Measurements from ENCODE around the gene AKAP8L. TPM values are rescaled to one million over a fixed set of nuclear protein-coding genes. Genes with fewer than 3 reads are reported as not detected.
"Not testable (repeated sequence)": the region's sequence is repeated elsewhere in the genome, so short reads cannot be mapped to it uniquely, and the experiment has no call there.

The AKAP8L gene
- total and polyA plus RNA-seq, 2 experiments from 2014 or later, result 88.7 to 155 TPM

- no peak for DNase-seq (ENCODE audit: low spot score)
- H3K79me2 ChIP-seq, result no peaks in the 10 kb centered on the region
- no peaks in the 10 kb centered on the region for H3K9me3 ChIP-seq (ENCODE audit: low read depth)
- no peaks in the 10 kb centered on the region for H3K27me3 ChIP-seq
- no peak overlapping the region for H3K4me3 ChIP-seq
- H3K36me3 ChIP-seq (replicated peaks; ENCODE audit: insufficient read depth, low read depth), result no peaks in the 10 kb centered on the region
- no peaks in the 10 kb centered on the region for H3K4me1 ChIP-seq (ENCODE audit: insufficient read depth)
- no peak overlapping the region for H3K4me2 ChIP-seq
- TF ChIP-seq, protein P1, sequence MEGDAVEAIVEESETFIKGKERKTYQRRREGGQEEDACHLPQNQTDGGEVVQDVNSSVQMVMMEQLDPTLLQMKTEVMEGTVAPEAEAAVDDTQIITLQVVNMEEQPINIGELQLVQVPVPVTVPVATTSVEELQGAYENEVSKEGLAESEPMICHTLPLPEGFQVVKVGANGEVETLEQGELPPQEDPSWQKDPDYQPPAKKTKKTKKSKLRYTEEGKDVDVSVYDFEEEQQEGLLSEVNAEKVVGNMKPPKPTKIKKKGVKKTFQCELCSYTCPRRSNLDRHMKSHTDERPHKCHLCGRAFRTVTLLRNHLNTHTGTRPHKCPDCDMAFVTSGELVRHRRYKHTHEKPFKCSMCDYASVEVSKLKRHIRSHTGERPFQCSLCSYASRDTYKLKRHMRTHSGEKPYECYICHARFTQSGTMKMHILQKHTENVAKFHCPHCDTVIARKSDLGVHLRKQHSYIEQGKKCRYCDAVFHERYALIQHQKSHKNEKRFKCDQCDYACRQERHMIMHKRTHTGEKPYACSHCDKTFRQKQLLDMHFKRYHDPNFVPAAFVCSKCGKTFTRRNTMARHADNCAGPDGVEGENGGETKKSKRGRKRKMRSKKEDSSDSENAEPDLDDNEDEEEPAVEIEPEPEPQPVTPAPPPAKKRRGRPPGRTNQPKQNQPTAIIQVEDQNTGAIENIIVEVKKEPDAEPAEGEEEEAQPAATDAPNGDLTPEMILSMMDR (IDR thresholded peaks at IDR 0.05; ENCODE audit: poor library complexity), result no peak
- TF ChIP-seq EZH2 (IDR thresholded peaks at IDR 0.05; ENCODE audit: borderline replicate concordance) (no peak), EZH2phosphoT487 (IDR thresholded peaks at IDR 0.05; ENCODE audit: low read depth, severe bottlenecking, unreplicated experiment) (no peak)
- H4K20me1 ChIP-seq (ENCODE audit: insufficient read depth, poor library complexity, severe bottlenecking), result no peaks in the 10 kb centered on the region
- 97% methylated on average over 4 of the region's 4 CpGs for WGBS (ENCODE audit: low lambda C conversion rate, missing lambda C conversion rate)
- no peak overlapping the region for H3K27ac ChIP-seq
- H3K9me2 ChIP-seq (replicated peaks; ENCODE audit: insufficient read depth), result no peaks in the 10 kb centered on the region
- H2AFZ ChIP-seq, result no peak overlapping the region
These were observed 64.9 kb downstream of the AKAP8L start for GRCh38 chr19:15353908-15354307.

GRCh38 chr19:15352535-15352934 lies 66.3 kb downstream of the AKAP8L start:
- H3K9me3 ChIP-seq (ENCODE audit: low read depth); H3K27ac ChIP-seq; H4K20me1 ChIP-seq (ENCODE audit: insufficient read depth, poor library complexity, severe bottlenecking); H3K79me2 ChIP-seq; DNase-seq (ENCODE audit: low spot score); H3K4me2 ChIP-seq; H3K9me2 ChIP-seq (replicated peaks; ENCODE audit: insufficient read depth); H3K27me3 ChIP-seq; H3K4me1 ChIP-seq (ENCODE audit: insufficient read depth); H2AFZ ChIP-seq; H3K4me3 ChIP-seq; H3K36me3 ChIP-seq (replicated peaks; ENCODE audit: insufficient read depth, low read depth): not testable (repeated sequence)
- 94% methylated on average over 8 of the region's 8 CpGs for WGBS (ENCODE audit: low lambda C conversion rate, missing lambda C conversion rate)

DNA sequence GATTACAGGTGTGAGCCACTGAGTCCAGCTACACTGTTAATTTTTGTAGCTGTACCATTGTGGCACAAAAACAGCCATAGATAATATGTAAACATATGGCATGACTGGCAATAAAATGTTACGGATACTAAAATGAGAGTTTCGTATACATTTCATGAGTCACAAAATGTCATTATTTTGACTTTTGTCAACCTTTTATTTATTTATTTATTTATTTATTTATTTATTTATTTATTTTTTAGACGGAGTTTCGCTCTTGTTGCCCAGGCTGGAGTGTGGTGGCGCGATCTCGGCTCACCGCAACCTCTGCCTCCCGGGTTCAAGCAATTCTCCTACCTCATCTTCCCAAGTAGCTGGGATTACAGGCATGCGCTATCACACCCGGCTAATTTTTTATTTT lies 77.5 kb downstream of the AKAP8L start:
- H3K9me3 ChIP-seq (ENCODE audit: low read depth), result not testable (repeated sequence)

DNA sequence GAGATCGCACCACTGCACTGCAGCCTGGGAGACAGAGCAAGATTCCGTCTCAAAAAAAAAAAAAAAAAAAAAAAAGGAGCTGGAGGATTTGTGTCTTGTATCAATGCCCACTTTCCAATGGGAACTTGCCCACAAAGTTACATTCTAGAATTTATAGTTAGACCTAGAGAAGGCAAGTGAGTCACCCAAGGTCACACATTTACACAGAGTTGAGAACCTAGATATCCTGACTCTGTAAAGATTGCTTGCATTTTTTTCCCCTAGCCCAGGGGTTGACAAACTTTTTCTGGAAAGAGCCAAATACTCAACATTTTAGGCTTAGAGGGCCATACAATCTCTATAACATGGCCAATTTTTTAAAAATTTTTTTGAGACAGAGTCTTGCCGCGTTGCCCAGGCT lies 78.7 kb downstream of the AKAP8L start:
- H3K79me2 ChIP-seq, result peaks cover 9% of the 10 kb centered on the region
- no peak overlapping the region for H3K4me3 ChIP-seq
- 96% methylated on average over 4 of the region's 4 CpGs for WGBS (ENCODE audit: low lambda C conversion rate, missing lambda C conversion rate)
- no peaks in the 10 kb centered on the region for H4K20me1 ChIP-seq (ENCODE audit: insufficient read depth, poor library complexity, severe bottlenecking)
- no peak overlapping the region for H3K27ac ChIP-seq
- H2AFZ ChIP-seq, result no peak overlapping the region
- no peaks in the 10 kb centered on the region for H3K9me2 ChIP-seq (replicated peaks; ENCODE audit: insufficient read depth)
- no peaks in the 10 kb centered on the region for H3K4me1 ChIP-seq (ENCODE audit: insufficient read depth)
- no peak for DNase-seq (ENCODE audit: low spot score)
- H3K27me3 ChIP-seq, result no peaks in the 10 kb centered on the region
- H3K9me3 ChIP-seq (ENCODE audit: low read depth), result no peaks in the 10 kb centered on the region
- TF ChIP-seq EZH2phosphoT487 (IDR thresholded peaks at IDR 0.05; ENCODE audit: low read depth, severe bottlenecking, unreplicated experiment), result no peak
- TF ChIP-seq EZH2 (IDR thresholded peaks at IDR 0.05; ENCODE audit: borderline replicate concordance), result no peak
- TF ChIP-seq, protein P1 (IDR thresholded peaks at IDR 0.05; ENCODE audit: poor library complexity), result no peak
- no peak overlapping the region for H3K4me2 ChIP-seq
- H3K36me3 ChIP-seq (replicated peaks; ENCODE audit: insufficient read depth, low read depth), result no peaks in the 10 kb centered on the region

More for the DNA sequence above, 77.5 kb downstream of the AKAP8L start:
- not testable (repeated sequence) for H3K27me3 ChIP-seq; H3K4me2 ChIP-seq; H3K36me3 ChIP-seq (replicated peaks; ENCODE audit: insufficient read depth, low read depth); H3K79me2 ChIP-seq; DNase-seq (ENCODE audit: low spot score); H2AFZ ChIP-seq; H3K9me2 ChIP-seq (replicated peaks; ENCODE audit: insufficient read depth); H3K4me3 ChIP-seq; H3K4me1 ChIP-seq (ENCODE audit: insufficient read depth); H3K27ac ChIP-seq; H4K20me1 ChIP-seq (ENCODE audit: insufficient read depth, poor library complexity, severe bottlenecking)
- WGBS (ENCODE audit: low lambda C conversion rate, missing lambda C conversion rate), result 98% methylated on average over 11 of the region's 11 CpGs

GRCh38 chr19:15337202-15337601 lies 81.6 kb downstream of the AKAP8L start:
- Histone ChIP-seq H3K4me1 (ENCODE audit: insufficient read depth) (no peaks in the 10 kb centered on the region), H3K9me2 (replicated peaks; ENCODE audit: insufficient read depth) (no peaks in the 10 kb centered on the region), H3K27me3 (no peaks in the 10 kb centered on the region), H4K20me1 (ENCODE audit: insufficient read depth, poor library complexity, severe bottlenecking) (no peaks in the 10 kb centered on the region), H3K36me3 (replicated peaks; ENCODE audit: insufficient read depth, low read depth) (no peaks in the 10 kb centered on the region), H3K4me3 (no peak overlapping the region), H3K4me2 (no peak overlapping the region), H3K27ac (no peak overlapping the region), H3K9me3 (ENCODE audit: low read depth) (no peaks in the 10 kb centered on the region), H3K79me2 (peaks cover 30% of the 10 kb centered on the region), H2AFZ (no peak overlapping the region)
- TF ChIP-seq EZH2 (IDR thresholded peaks at IDR 0.05; ENCODE audit: borderline replicate concordance) (no peak), EZH2phosphoT487 (IDR thresholded peaks at IDR 0.05; ENCODE audit: low read depth, severe bottlenecking, unreplicated experiment) (no peak)
- TF ChIP-seq, protein P1 (IDR thresholded peaks at IDR 0.05; ENCODE audit: poor library complexity), result no peak
- no peak for DNase-seq (ENCODE audit: low spot score)
- WGBS (ENCODE audit: low lambda C conversion rate, missing lambda C conversion rate), result 87% methylated on average over 8 of the region's 8 CpGs

- not testable (repeated sequence) for H2AFZ ChIP-seq; H3K36me3 ChIP-seq (replicated peaks; ENCODE audit: insufficient read depth, low read depth); H3K4me3 ChIP-seq; DNase-seq (ENCODE audit: low spot score); H3K27ac ChIP-seq; H3K9me3 ChIP-seq (ENCODE audit: low read depth); H3K9me2 ChIP-seq (replicated peaks; ENCODE audit: insufficient read depth); H3K27me3 ChIP-seq; H3K4me1 ChIP-seq (ENCODE audit: insufficient read depth); H3K4me2 ChIP-seq; H4K20me1 ChIP-seq (ENCODE audit: insufficient read depth, poor library complexity, severe bottlenecking)
- WGBS (ENCODE audit: low lambda C conversion rate, missing lambda C conversion rate), result 91% methylated on average over 7 of the region's 7 CpGs
- H3K79me2 ChIP-seq, result peaks cover 36% of the 10 kb centered on the region
These were observed 82.8 kb downstream of the AKAP8L start for GRCh38 chr19:15335992-15336391.

Data from hepatocyte (in vitro differentiated cells).